ENCODE results near the gene CRYGD.

The CRYGD gene

DNA sequence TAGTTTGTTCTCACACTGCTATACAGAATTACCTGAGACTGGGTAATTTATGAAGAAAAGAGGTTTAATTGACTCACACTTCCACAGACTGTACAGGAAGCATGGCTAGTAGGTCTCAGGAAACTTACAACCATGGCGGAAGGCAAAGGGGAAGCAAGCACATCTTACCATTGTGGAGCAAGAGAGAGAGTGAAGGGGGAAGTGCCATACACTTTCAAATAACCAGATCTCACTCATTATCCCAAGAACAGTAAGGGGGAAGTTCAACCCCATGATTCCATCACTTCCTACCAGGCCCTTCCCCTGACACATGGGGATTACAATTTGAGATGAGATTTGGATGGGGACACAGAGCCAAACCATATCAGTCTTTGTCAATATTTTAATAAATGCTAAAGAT, 26.6 kb upstream of the CRYGD start:
- ChIA-PET CTCF (no interaction called here), POLR2A (no interaction called here)
- TF ChIP-seq, protein P1, sequence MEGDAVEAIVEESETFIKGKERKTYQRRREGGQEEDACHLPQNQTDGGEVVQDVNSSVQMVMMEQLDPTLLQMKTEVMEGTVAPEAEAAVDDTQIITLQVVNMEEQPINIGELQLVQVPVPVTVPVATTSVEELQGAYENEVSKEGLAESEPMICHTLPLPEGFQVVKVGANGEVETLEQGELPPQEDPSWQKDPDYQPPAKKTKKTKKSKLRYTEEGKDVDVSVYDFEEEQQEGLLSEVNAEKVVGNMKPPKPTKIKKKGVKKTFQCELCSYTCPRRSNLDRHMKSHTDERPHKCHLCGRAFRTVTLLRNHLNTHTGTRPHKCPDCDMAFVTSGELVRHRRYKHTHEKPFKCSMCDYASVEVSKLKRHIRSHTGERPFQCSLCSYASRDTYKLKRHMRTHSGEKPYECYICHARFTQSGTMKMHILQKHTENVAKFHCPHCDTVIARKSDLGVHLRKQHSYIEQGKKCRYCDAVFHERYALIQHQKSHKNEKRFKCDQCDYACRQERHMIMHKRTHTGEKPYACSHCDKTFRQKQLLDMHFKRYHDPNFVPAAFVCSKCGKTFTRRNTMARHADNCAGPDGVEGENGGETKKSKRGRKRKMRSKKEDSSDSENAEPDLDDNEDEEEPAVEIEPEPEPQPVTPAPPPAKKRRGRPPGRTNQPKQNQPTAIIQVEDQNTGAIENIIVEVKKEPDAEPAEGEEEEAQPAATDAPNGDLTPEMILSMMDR (IDR thresholded peaks at IDR 0.05; ENCODE audit: control extremely low read depth, extremely low read depth, low read depth, missing control alignments): no peak
- DNase-seq (ENCODE audit: extremely low spot score): no peak

DNA sequence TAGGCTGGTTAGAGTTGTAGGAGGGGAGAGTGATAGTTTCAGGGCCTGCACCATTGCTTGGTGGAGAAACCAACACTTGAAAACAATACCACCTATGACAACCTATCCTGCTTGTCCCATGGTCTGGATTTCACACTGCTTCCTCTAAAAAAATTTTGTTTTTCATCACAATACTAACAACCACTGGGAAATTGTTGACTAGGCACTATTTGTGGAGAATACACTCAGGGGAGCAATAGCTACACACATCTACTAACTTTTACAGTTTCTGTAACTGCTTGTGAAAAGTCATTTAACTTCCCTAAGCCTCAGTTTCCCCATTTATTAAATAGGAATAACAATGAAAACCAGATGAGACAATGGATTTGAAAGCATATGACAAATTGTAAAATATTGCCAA, 25.8 kb upstream of the CRYGD start:
- POLR2A ChIA-PET: no interaction called here
- no peak for DNase-seq (ENCODE audit: extremely low spot score)
- TF ChIP-seq, protein P1 (IDR thresholded peaks at IDR 0.05; ENCODE audit: control extremely low read depth, extremely low read depth, low read depth, missing control alignments): no peak
- CTCF ChIA-PET: interaction anchor here (1.3 to 1.4 kb wide), 2 partner anchors 8 to 26 kb away, joined by 3 to 4 read pairs; no protein-coding TSS in a partner anchor

DNA sequence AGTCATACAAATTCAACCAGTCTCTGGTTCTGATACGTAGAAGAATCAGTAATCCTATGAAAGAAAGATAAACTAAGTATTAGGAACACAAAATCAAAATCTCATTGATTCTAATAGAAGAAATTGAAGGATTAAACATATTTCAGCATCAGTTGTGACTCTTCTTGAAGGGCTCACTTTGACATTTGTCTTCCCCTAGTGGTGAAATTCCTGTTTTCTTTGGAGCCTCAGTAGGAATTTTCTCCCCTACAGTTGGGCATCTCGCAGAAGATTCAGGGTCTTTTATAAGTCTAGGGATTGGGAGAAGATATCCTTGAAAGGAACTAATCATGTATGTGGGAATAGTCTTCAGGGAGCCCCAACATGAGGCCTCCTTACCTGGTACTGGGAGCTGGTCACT, 24.5 kb upstream of the CRYGD start:
- ChIA-PET POLR2A (no interaction called here), CTCF (interaction anchor here (0.7 to 1.4 kb wide), 3 partner anchors 9 to 27 kb away, joined by 3 to 4 read pairs (median 3); partner anchors contain the start of gene CRYGA)
- TF ChIP-seq, protein P1 (IDR thresholded peaks at IDR 0.05; ENCODE audit: control extremely low read depth, extremely low read depth, low read depth, missing control alignments): no peak
- DNase-seq (ENCODE audit: extremely low spot score): no peak

DNA sequence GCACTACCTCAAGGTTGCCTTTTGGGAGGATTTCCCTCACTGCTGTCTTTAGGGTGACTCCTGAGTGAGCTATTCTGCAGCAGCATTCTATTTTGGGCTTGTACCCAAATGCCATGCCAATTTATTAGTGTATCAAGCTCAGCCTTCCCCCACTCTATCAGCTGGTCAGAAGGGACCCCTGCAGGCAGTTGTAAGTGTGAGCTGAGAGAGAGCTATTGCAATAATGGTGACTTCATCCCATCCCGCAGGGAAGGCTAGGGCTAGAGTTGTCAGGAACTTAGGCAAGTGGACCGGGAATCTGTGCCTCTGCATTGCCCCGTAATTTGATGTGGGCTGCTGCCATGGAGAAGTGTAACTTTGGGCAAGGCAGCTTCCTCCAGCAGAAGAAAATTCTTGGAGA, 23.4 kb upstream of the CRYGD start:
- TF ChIP-seq, protein P1 (IDR thresholded peaks at IDR 0.05; ENCODE audit: control extremely low read depth, extremely low read depth, low read depth, missing control alignments): no peak
- POLR2A ChIA-PET: no interaction called here
- CTCF ChIA-PET: interaction anchor here (0.9 kb wide), 1 partner anchor 11 kb away, joined by 3 read pairs; no protein-coding TSS in a partner anchor
- DNase-seq (ENCODE audit: extremely low spot score): no peak

DNA sequence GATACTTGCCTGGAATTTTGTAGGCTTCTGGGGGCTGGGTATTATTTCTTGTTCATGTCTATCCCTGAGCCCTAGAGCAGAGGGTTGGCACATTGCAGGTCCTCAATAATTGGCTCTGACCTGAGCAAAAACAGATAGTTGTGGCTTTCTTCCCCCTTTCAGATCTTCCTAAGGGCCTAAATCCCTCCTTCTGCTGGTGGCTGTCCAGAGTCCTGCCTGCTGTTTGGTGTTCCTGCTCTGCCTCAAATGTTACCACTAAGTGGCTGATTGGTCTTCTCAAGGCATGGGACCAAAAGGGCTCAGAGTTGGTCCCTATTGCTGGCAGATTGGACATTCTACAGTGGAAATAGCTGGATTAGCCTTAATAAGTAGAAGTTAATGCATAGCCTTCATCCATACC, 22.7 kb upstream of the CRYGD start:
- ChIA-PET CTCF (interaction anchor here (0.9 kb wide), 1 partner anchor 10 kb away, joined by 3 read pairs; no protein-coding TSS in a partner anchor), POLR2A (no interaction called here)
- TF ChIP-seq, protein P1 (IDR thresholded peaks at IDR 0.05; ENCODE audit: control extremely low read depth, extremely low read depth, low read depth, missing control alignments): no peak
- no peak for DNase-seq (ENCODE audit: extremely low spot score)

DNA sequence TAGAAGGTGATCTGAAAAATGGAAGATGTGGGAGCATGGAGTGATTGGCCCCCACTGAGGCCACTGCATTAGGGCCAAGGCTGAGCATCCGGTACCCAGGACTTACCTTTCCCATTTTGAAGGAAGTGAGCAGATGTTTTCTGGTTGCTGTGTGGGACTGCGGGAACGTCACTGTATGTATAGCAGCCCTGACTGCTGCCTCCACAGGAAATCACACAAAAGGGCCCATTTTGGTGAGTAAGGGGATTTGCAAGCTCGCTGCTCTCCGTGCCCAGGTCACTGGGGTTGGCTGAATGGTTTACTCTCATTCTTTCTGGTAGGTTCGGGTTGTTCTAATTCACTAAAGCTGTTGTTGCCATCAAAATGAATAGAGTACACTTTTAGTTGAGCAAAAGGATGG, 21.7 kb upstream of the CRYGD start, which contains the start of gene CRYGB:
Gene CRYGB, minus strand, starts transcription at position 153 of the 400 bp plus-strand sequence. Its CDS starts 38 bp downstream, at position 115.
- CTCF ChIA-PET: no interaction called here
- POLR2A ChIA-PET: no interaction called here

More for the DNA sequence above, 21.7 kb upstream of the CRYGD start, which contains the start of gene CRYGB:
- TF ChIP-seq, protein P1 (IDR thresholded peaks at IDR 0.05; ENCODE audit: control extremely low read depth, extremely low read depth, low read depth, missing control alignments): no peak
- DNase-seq (ENCODE audit: extremely low spot score): no peak

Data from GM10248 (cell line).